C1 segment of cervical spinal cord (tissue), 14 donors: Measurements from ENCODE around the gene CAP2.
A peak's percentile ranks its signal among the peaks of the same experiment; 100 is the strongest.

Experiments used
- DNase-seq, 14 donors: peaks; one replicate each; lab custom pipeline; 2025; lab: John Stamatoyannopoulos, UW

The CAP2 gene

GRCh38 chr6:17392978-17393891 lies at the start of gene CAP2:
TSS of gene CAP2 (plus strand) at chr6:17393595. CDS start at chr6:17421556, 27,961 bp downstream.
- DNase-seq: peak in 12 of 14 donors; percentile 4 to 89 (median 34)

GRCh38 chr6:17347012-17347411 lies 46.4 kb upstream of the CAP2 start:
- DNase-seq: no peak

GRCh38 chr6:17349427-17349826 lies 44.0 kb upstream of the CAP2 start:
- no peak for DNase-seq

- no peak for DNase-seq
Observed at GRCh38 chr6:17352302-17352701, 41.1 kb upstream of the CAP2 start.

- no peak for DNase-seq
Observed at GRCh38 chr6:17353440-17354175, 39.8 kb upstream of the CAP2 start.

GRCh38 chr6:17354700-17355403 lies 38.5 kb upstream of the CAP2 start:
- no peak for DNase-seq

GRCh38 chr6:17355404-17355774 lies 38.0 kb upstream of the CAP2 start:
- DNase-seq: no peak

- DNase-seq: no peak
Observed at GRCh38 chr6:17358515-17358914, 34.9 kb upstream of the CAP2 start.

GRCh38 chr6:17360564-17360963 lies 32.8 kb upstream of the CAP2 start:
- no peak for DNase-seq

GRCh38 chr6:17361013-17361412 lies 32.4 kb upstream of the CAP2 start:
- DNase-seq: no peak

- DNase-seq: no peak
Observed at GRCh38 chr6:17365961-17366360, 27.4 kb upstream of the CAP2 start.

GRCh38 chr6:17367868-17368267 lies 25.5 kb upstream of the CAP2 start:
- DNase-seq: no peak

GRCh38 chr6:17381424-17382147 lies 11.8 kb upstream of the CAP2 start:
- peak in 3 of 14 donors; percentile 0 to 9 (median 1) for DNase-seq

- no peak for DNase-seq
Observed at GRCh38 chr6:17385660-17386059, 7.7 kb upstream of the CAP2 start.

GRCh38 chr6:17388365-17388764 lies 5.0 kb upstream of the CAP2 start:
- no peak for DNase-seq

GRCh38 chr6:17389274-17389847 lies 4.0 kb upstream of the CAP2 start:
- no peak for DNase-seq

GRCh38 chr6:17390276-17390675 lies 3.1 kb upstream of the CAP2 start:
- DNase-seq: no peak

- no peak for DNase-seq
Observed at GRCh38 chr6:17391976-17392375, 1.4 kb upstream of the CAP2 start.

GRCh38 chr6:17393892-17394631 lies 667 bp downstream of the CAP2 start:
- DNase-seq: peak in 10 of 14 donors; percentile 6 to 67 (median 29)

GRCh38 chr6:17395112-17395511 lies 1.7 kb downstream of the CAP2 start:
- DNase-seq: no peak
